HCT116 (cell line): ENCODE measurements around the gene ENTR1. TPM values are rescaled to one million over a fixed set of nuclear protein-coding genes. Genes with fewer than 3 reads are reported as not detected.

Experiments used
- ATAC-seq: fragments of 200-7000 bp; cut with Tn5 transposase; 2 replicates; pipeline ENCODE4 v1.9.1; 2020; ENCODE audit warnings: mild to moderate bottlenecking, moderate library complexity
- BruUV-seq: library from RNA; stranded (reverse); fragments of 400-500 nt; replicated peaks from 2 replicates; lab custom pipeline; 2021; lab: Mats Ljungman, UMichigan
- CTCF ChIA-PET: fragments of 300-600 bp; sonication (Branson Sonifier 250); formaldehyde crosslinking; loops from one replicate; lab custom pipeline; 2021; ENCODE audit warnings: antibody characterized with exemption; lab: Charles Lee
- POLR2A ChIA-PET: fragments of 300-600, 350-600 bp; sonication (Branson Sonifier 250); formaldehyde crosslinking; loops from one replicate; lab custom pipeline; 2021; ENCODE audit warnings: antibody characterized with exemption; lab: Charles Lee
- RAD21 ChIA-PET, 2 experiments: fragments of 300-600 bp; sonication (Branson Sonifier 250); formaldehyde crosslinking; loops; one replicate each; lab custom pipeline; 2023; ENCODE audit warnings: low total read pairs in 2 of 2; ENCODE audit not compliant: uncharacterized antibody in 2 of 2, unreplicated experiment in 2 of 2, low non-redundant PET in 1 of 2; lab: Charles Lee
- DNase-seq: peaks from one replicate; pipeline ENCODE4 v3.0.0-alpha.2; 2010; ENCODE audit warnings: low read depth, low spot score
- H2AFZ ChIP-seq: fragments of 200-600 bp; shearing (Covaris generic), sonication (generic); 2 replicates; pipeline ENCODE4 v1.6.1; 2017; ENCODE audit warnings: low read depth, mixed run types, mixed read lengths, antibody characterized with exemption, low read length; ENCODE audit not compliant: poor library complexity, severe bottlenecking
- H3K27ac ChIP-seq: 2 replicates; pipeline ENCODE4 v1.5.1; 2012; ENCODE audit warnings: low read depth, low read length
- H3K27me3 ChIP-seq: fragments of 200-600 bp; sonication (generic); 2 replicates; pipeline ENCODE4 v1.6.1; 2016; ENCODE audit warnings: mixed run types, low read length, mixed read lengths; ENCODE audit not compliant: insufficient read depth
- H3K36me3 ChIP-seq, 2 experiments: fragments of 200-500 bp in 1 of 2; fragments of 200-600 bp in 1 of 2; sonication (Bioruptor generic) in 1 of 2; sonication (generic) in 1 of 2; 2 replicates each; pipeline versions ENCODE4 v1.5.1 to v1.6.1; 2014 to 2016; ENCODE audit warnings: low read length in 2 of 2, inconsistent platforms in 1 of 2, mixed read lengths in 1 of 2, mixed run types in 1 of 2; ENCODE audit not compliant: insufficient read depth in 2 of 2, control insufficient read depth in 1 of 2
- H3K4me1 ChIP-seq, 2 experiments: fragments of 200-600 bp in 1 of 2; sonication (generic) in 1 of 2; 2 replicates each; pipeline versions ENCODE4 v1.5.1 to v1.6.1; 2012 to 2017; ENCODE audit warnings: low read length in 2 of 2, inconsistent platforms in 1 of 2, mild to moderate bottlenecking in 1 of 2, mixed read lengths in 1 of 2, mixed run types in 1 of 2, moderate library complexity in 1 of 2; ENCODE audit not compliant: insufficient read depth in 2 of 2, control insufficient read depth in 1 of 2
- H3K4me2 ChIP-seq: fragments of 200-600 bp; sonication (generic); 2 replicates; pipeline ENCODE4 v1.6.1; 2017; ENCODE audit warnings: mixed run types, low read length, mixed read lengths
- H3K4me3 ChIP-seq, 2 experiments: fragments of 200-600 bp in 1 of 2; sonication (generic) in 1 of 2; replicated peaks in 1 of 2; 2 replicates each; pipeline ENCODE4 v1.5.1; 2011 to 2016; ENCODE audit warnings: low read length in 2 of 2, control low read depth in 1 of 2, low read depth in 1 of 2, mild to moderate bottlenecking in 1 of 2, mixed read lengths in 1 of 2, mixed run types in 1 of 2
- H3K79me2 ChIP-seq: fragments of 200-600 bp; sonication (generic); 2 replicates; pipeline ENCODE4 v1.6.1; 2017; ENCODE audit warnings: mild to moderate bottlenecking, mixed run types, low read length, moderate library complexity, mixed read lengths; ENCODE audit not compliant: insufficient read depth
- H3K9ac ChIP-seq: fragments of 200-600 bp; sonication (generic); 2 replicates; pipeline ENCODE4 v1.6.1; 2016; ENCODE audit warnings: low read length, mixed read lengths
- H3K9me2 ChIP-seq: fragments of 200-600 bp; sonication (generic), shearing (Covaris generic); 2 replicates; pipeline ENCODE4 v1.6.1; 2017; ENCODE audit warnings: mixed run types, mild to moderate bottlenecking, moderate library complexity; ENCODE audit not compliant: insufficient read depth
- H3K9me3 ChIP-seq, 2 experiments: fragments of 200-500 bp in 1 of 2; fragments of 200-600 bp in 1 of 2; sonication (Bioruptor generic) in 1 of 2; sonication (generic) in 1 of 2; 2 replicates each; pipeline ENCODE4 v1.6.1; 2014 to 2017; ENCODE audit warnings: low read length in 2 of 2, mixed read lengths in 2 of 2, inconsistent platforms in 1 of 2, low read depth in 1 of 2, mild to moderate bottlenecking in 1 of 2, mixed run types in 1 of 2, moderate library complexity in 1 of 2; ENCODE audit not compliant: control insufficient read depth in 1 of 2, insufficient read depth in 1 of 2
- H4K20me1 ChIP-seq: fragments of 200-600 bp; sonication (generic), shearing (Covaris generic); 2 replicates; pipeline ENCODE4 v1.6.1; 2017; ENCODE audit warnings: mixed run types, mild to moderate bottlenecking, moderate library complexity; ENCODE audit not compliant: insufficient read depth
- CBX3 ChIP-seq: IDR thresholded peaks from 2 replicates; pipeline ENCODE4 v1.6.1; 2012; ENCODE audit warnings: low read depth
- CEBPB ChIP-seq: IDR thresholded peaks from 2 replicates; pipeline ENCODE4 v1.6.1; 2012; ENCODE audit warnings: low read depth
- CTCF ChIP-seq, 3 experiments: fragments of 200-600 bp in 1 of 3; sonication (generic) in 1 of 3; IDR thresholded peaks in 2 of 3; conservative IDR thresholded peaks in 1 of 3; 2 replicates each; pipeline ENCODE4 v1.5.1; 2012 to 2017; ENCODE audit warnings: low read depth in 2 of 3, low read length in 2 of 3, antibody characterized with exemption in 1 of 3, borderline replicate concordance in 1 of 3, control low read depth in 1 of 3, mild to moderate bottlenecking in 1 of 3, mixed read lengths in 1 of 3, mixed run types in 1 of 3, moderate library complexity in 1 of 3; ENCODE audit not compliant: insufficient read depth in 1 of 3
- EGR1 ChIP-seq: IDR thresholded peaks from 2 replicates; pipeline ENCODE4 v1.6.1; 2012; ENCODE audit warnings: low read depth
- ELF1 ChIP-seq: IDR thresholded peaks from 2 replicates; pipeline ENCODE4 v1.6.1; 2012; ENCODE audit warnings: low read depth, borderline replicate concordance
- EZH2 ChIP-seq: fragments of 200-600 bp; sonication (generic); IDR thresholded peaks from 2 replicates; pipeline ENCODE4 v1.6.1; 2017; ENCODE audit warnings: antibody characterized with exemption, mixed run types
- EZH2phosphoT487 ChIP-seq: fragments of 200-600 bp; IDR thresholded peaks from 2 replicates; pipeline ENCODE4 v1.6.1; 2018; ENCODE audit warnings: antibody characterized with exemption, borderline replicate concordance
- FOSL1 ChIP-seq: IDR thresholded peaks from 2 replicates; pipeline ENCODE4 v1.6.1; 2012; ENCODE audit warnings: low read depth
- JUND ChIP-seq: IDR thresholded peaks from 2 replicates; pipeline ENCODE4 v1.6.1; 2012
- POLR2A ChIP-seq: IDR thresholded peaks from 2 replicates; pipeline ENCODE4 v1.7.0; 2011; ENCODE audit warnings: borderline replicate concordance; ENCODE audit not compliant: insufficient read depth, insufficient read length; ENCODE audit errors: extremely low read depth
- POLR2AphosphoS5 ChIP-seq: IDR thresholded peaks from 2 replicates; pipeline ENCODE4 v1.6.1; 2011; ENCODE audit warnings: mild to moderate bottlenecking, low read depth, low read length, moderate library complexity
- RAD21 ChIP-seq: IDR thresholded peaks from 2 replicates; pipeline ENCODE4 v1.6.1; 2012; ENCODE audit warnings: low read depth, mild to moderate bottlenecking
- SIN3A ChIP-seq: IDR thresholded peaks from 2 replicates; pipeline ENCODE4 v1.6.1; 2012; ENCODE audit warnings: low read depth
- SP1 ChIP-seq: IDR thresholded peaks from 2 replicates; pipeline ENCODE4 v1.6.1; 2012; ENCODE audit warnings: low read depth
- SRF ChIP-seq: IDR thresholded peaks from 2 replicates; pipeline ENCODE4 v1.6.1; 2012; ENCODE audit warnings: low read depth
- TCF7L2 ChIP-seq: IDR thresholded peaks from 2 replicates; pipeline ENCODE4 v1.7.0; 2011; ENCODE audit warnings: borderline replicate concordance, inconsistent platforms; ENCODE audit not compliant: insufficient read depth, insufficient read length; ENCODE audit errors: extremely low read depth
- YY1 ChIP-seq: IDR thresholded peaks from 2 replicates; pipeline ENCODE4 v1.6.1; 2011; ENCODE audit warnings: low read length, low read depth, moderate library complexity, mild to moderate bottlenecking; ENCODE audit not compliant: insufficient replicate concordance; ENCODE audit errors: extremely low read depth
- ZFX ChIP-seq: fragments of 450-650 bp; IDR thresholded peaks from 2 replicates; pipeline ENCODE4 v1.6.1; 2017
- ZNF274 ChIP-seq: fragments of 200-500 bp; sonication (Bioruptor generic); IDR thresholded peaks from 2 replicates; pipeline ENCODE4 v1.6.1; 2014; ENCODE audit warnings: mild to moderate bottlenecking, low read depth, low read length, inconsistent platforms
- intact Hi-C: fragments of 100-400 bp; cut with micrococcal nuclease; formaldehyde crosslinking; loops from 2 replicates; pipeline ENCODE4 v1.10.0; 2022
- total RNA-seq: library from RNA; stranded (reverse); gene quantifications from one replicate; pipeline ENCODE4 v1.2.1, GENCODE V29; 2021; ENCODE audit not compliant: unreplicated experiment
- TF ChIP-seq, protein P1 (sequence below): IDR thresholded peaks from 2 replicates; pipeline ENCODE4 v1.6.1; 2012
- TF ChIP-seq, protein P2 (sequence below): IDR thresholded peaks from 2 replicates; pipeline ENCODE4 v1.6.1; 2011; ENCODE audit warnings: mild to moderate bottlenecking, low read length, moderate library complexity; ENCODE audit not compliant: insufficient replicate concordance; ENCODE audit errors: extremely low read depth
- TF ChIP-seq, protein P3 (sequence below): IDR thresholded peaks from 2 replicates; pipeline ENCODE4 v1.6.1; 2012

ENTR1 gene
- total RNA-seq, 1 experiment from 2014 or later = 119 TPM

- TF ChIP-seq, protein P1, sequence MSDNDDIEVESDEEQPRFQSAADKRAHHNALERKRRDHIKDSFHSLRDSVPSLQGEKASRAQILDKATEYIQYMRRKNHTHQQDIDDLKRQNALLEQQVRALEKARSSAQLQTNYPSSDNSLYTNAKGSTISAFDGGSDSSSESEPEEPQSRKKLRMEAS = no peak
- no peak for TF ChIP-seq EZH2
- no peak for TF ChIP-seq RAD21
- TF ChIP-seq SP1 = no peak
- no peak for TF ChIP-seq ZFX
- TF ChIP-seq EZH2phosphoT487 = no peak
- no peak for TF ChIP-seq CTCF (IDR thresholded peaks at IDR 0.05 in 2 of 3, conservative IDR thresholded peaks at IDR 0.05 in 1 of 3; ENCODE audit: borderline replicate concordance in 1 of 3, insufficient read depth in 1 of 3, low read depth in 2 of 3, low read length in 2 of 3)
- TF ChIP-seq POLR2AphosphoS5 = no peak
- no peak for TF ChIP-seq TCF7L2
- TF ChIP-seq YY1 = no peak
Observed at GRCh38 chr9:136376457-136376856, 34.0 kb downstream of the ENTR1 start (continued).

GRCh38 chr9:136375096-136375495, 35.3 kb downstream of the ENTR1 start:
- DNase-seq = no peak
- CTCF ChIA-PET = interaction anchor here (1.1 kb wide), 1 partner anchor 12 kb away, joined by 3 read pairs; the partner anchor contains the start of gene DNLZ
- H3K4me1 ChIP-seq = peaks cover 0 to 9% of the 10 kb centered on the region in 2 experiments; a peak in 2 of 4 replicates
- TF ChIP-seq EGR1 (no peak), ZFX (no peak), FOSL1 (no peak), CEBPB (no peak), SRF (no peak), ELF1 (no peak), SIN3A (no peak), POLR2AphosphoS5 (no peak), JUND (no peak), ZNF274 (no peak), POLR2A (no peak), EZH2phosphoT487 (no peak), CBX3 (no peak), YY1 (no peak), SP1 (no peak)
- TF ChIP-seq, protein P2, sequence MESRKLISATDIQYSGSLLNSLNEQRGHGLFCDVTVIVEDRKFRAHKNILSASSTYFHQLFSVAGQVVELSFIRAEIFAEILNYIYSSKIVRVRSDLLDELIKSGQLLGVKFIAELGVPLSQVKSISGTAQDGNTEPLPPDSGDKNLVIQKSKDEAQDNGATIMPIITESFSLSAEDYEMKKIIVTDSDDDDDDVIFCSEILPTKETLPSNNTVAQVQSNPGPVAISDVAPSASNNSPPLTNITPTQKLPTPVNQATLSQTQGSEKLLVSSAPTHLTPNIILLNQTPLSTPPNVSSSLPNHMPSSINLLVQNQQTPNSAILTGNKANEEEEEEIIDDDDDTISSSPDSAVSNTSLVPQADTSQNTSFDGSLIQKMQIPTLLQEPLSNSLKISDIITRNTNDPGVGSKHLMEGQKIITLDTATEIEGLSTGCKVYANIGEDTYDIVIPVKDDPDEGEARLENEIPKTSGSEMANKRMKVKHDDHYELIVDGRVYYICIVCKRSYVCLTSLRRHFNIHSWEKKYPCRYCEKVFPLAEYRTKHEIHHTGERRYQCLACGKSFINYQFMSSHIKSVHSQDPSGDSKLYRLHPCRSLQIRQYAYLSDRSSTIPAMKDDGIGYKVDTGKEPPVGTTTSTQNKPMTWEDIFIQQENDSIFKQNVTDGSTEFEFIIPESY = no peak
- TF ChIP-seq, protein P3, sequence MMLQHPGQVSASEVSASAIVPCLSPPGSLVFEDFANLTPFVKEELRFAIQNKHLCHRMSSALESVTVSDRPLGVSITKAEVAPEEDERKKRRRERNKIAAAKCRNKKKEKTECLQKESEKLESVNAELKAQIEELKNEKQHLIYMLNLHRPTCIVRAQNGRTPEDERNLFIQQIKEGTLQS = no peak
- TF ChIP-seq, protein P1 = no peak

More at GRCh38 chr9:136375096-136375495, 35.3 kb downstream of the ENTR1 start:
- RAD21 ChIA-PET = no interaction called here
- no peaks in the 10 kb centered on the region for H3K27me3 ChIP-seq
- no peaks in the 10 kb centered on the region for H3K9me2 ChIP-seq
- no peak for ATAC-seq
- H3K27ac ChIP-seq = no peak overlapping the region
- no peak overlapping the region for H3K9ac ChIP-seq
- H3K9me3 ChIP-seq = no peaks in the 10 kb centered on the region
- H3K4me3 ChIP-seq = no peak overlapping the region
- no peak overlapping the region for H3K4me2 ChIP-seq
- no peaks in the 10 kb centered on the region; a peak in 1 of 4 replicates for H3K36me3 ChIP-seq
- BruUV-seq = no TSS peak
- POLR2A ChIA-PET = no interaction called here
- H2AFZ ChIP-seq = no peak overlapping the region
- no peaks in the 10 kb centered on the region for H4K20me1 ChIP-seq
- intact Hi-C loops = no loop called here
- no peaks in the 10 kb centered on the region for H3K79me2 ChIP-seq
